ENCODE results near the gene LY9. TPM values are rescaled to one million over a fixed set of nuclear protein-coding genes. Genes with fewer than 3 reads are reported as not detected.

LY9 gene
- polyA plus RNA-seq, 1 experiment: not detected

DNA sequence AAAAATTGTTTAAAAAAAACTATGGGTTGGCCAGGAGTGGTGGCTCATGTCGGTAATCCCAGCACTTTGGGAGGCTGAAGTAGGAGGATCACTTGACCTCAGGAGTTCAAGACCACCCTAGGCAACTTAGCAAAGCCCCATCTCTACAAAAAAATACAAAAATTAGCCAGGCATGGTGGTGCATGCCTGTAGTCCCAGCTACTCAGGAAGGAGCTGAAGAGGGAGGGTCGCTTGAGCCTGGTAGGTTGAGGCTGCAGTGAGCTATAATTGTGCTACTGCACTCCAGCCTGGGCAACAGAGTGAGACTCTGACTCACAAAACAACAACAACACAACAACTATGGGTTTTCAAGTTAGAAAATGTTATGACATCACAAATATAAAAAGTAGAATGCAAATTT, 40.5 kb upstream of the LY9 start:
- CTCF ChIA-PET: no interaction called here
- POLR2A ChIA-PET: no interaction called here
- DNase-seq (ENCODE audit: low read depth): no peak
- Histone ChIP-seq H3K27me3 (ENCODE audit: control insufficient read depth, insufficient read depth, low read length) (peaks cover under 1% of the 10 kb centered on the region; the same call in 1 of the 2 replicates), H3K4me3 (ENCODE audit: low read depth, low read length) (no peak overlapping the region), H3K36me3 (ENCODE audit: control insufficient read depth, insufficient read depth, low read length) (no peaks in the 10 kb centered on the region)
- TF ChIP-seq, protein P1, sequence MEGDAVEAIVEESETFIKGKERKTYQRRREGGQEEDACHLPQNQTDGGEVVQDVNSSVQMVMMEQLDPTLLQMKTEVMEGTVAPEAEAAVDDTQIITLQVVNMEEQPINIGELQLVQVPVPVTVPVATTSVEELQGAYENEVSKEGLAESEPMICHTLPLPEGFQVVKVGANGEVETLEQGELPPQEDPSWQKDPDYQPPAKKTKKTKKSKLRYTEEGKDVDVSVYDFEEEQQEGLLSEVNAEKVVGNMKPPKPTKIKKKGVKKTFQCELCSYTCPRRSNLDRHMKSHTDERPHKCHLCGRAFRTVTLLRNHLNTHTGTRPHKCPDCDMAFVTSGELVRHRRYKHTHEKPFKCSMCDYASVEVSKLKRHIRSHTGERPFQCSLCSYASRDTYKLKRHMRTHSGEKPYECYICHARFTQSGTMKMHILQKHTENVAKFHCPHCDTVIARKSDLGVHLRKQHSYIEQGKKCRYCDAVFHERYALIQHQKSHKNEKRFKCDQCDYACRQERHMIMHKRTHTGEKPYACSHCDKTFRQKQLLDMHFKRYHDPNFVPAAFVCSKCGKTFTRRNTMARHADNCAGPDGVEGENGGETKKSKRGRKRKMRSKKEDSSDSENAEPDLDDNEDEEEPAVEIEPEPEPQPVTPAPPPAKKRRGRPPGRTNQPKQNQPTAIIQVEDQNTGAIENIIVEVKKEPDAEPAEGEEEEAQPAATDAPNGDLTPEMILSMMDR (IDR thresholded peaks at IDR 0.05; ENCODE audit: insufficient read depth, low read depth, low read length): no peak

DNA sequence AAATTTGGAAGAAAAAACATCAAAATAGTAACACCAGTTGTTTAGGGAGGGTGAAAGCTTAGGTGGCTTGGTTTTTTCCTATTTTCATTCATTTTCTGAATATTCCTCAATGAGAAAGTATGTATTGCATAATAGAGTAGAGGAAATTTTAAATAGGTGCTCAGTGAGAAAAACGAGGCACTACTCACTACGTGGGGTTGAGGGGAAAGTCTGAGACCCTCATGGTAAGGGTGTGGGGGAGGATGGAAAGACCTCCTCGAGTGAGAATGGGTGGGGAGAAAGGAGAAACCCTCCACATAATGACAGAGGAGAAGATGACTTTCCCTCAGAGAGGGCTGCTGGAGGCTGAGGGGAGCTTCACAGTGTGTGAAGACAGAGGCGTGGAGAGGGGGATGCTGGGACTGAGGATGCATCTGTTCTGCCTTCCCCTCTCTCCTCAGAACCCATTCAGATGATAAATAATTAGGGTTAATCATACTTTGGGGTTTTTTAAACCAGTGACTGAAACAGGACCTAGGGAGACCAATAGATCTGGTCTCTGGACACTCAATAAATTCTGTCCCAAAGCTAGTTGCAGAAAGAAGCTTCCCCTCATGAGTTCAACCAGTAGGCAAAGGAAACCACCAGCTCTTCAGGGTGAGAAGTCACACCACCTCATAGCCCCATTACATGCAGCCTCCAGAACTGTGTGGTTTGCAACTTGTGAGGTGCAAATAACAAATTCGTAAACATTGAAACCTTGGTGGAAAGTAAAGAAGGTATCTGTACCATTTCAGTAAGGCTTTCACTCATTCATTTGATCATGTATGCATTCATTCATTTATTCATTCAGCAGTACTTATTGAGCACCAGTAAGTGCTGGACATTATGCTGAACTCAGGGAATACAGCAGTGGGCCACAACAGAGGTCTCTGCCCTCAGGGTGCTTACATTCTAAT, 39.8 kb upstream of the LY9 start:
- H3K27me3 ChIP-seq (ENCODE audit: control insufficient read depth, insufficient read depth, low read length): no peaks in the 10 kb centered on the region
- DNase-seq (ENCODE audit: low read depth): no peak
- no peaks in the 10 kb centered on the region for H3K36me3 ChIP-seq (ENCODE audit: control insufficient read depth, insufficient read depth, low read length)
- TF ChIP-seq, protein P1 (IDR thresholded peaks at IDR 0.05; ENCODE audit: insufficient read depth, low read depth, low read length): no peak
- CTCF ChIA-PET: no interaction called here
- POLR2A ChIA-PET: no interaction called here
- H3K4me3 ChIP-seq (ENCODE audit: low read depth, low read length): no peak overlapping the region

DNA sequence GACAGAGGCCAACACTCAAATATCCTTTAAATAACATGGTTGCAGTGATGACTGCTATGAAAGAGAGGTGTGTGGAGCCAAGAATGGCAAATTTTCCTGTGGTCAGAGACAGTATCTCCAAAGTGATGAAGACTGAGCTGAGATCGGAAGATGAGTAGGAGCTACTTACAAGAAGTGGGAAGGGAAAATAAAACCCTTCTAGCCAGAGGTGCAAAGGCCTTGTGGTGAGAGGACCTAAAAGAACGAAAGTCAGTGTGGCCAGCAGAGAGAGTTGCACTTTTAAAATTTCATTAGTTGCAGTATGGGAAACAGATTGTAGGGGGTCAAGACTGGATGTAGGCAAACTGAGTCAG, 39.1 kb upstream of the LY9 start:
- H3K4me3 ChIP-seq (ENCODE audit: low read depth, low read length): no peak overlapping the region
- no peaks in the 10 kb centered on the region for H3K36me3 ChIP-seq (ENCODE audit: control insufficient read depth, insufficient read depth, low read length)
- TF ChIP-seq, protein P1 (IDR thresholded peaks at IDR 0.05; ENCODE audit: insufficient read depth, low read depth, low read length): no peak
- DNase-seq (ENCODE audit: low read depth): no peak
- no peaks in the 10 kb centered on the region for H3K27me3 ChIP-seq (ENCODE audit: control insufficient read depth, insufficient read depth, low read length)
- ChIA-PET CTCF (no interaction called here), POLR2A (no interaction called here)

DNA sequence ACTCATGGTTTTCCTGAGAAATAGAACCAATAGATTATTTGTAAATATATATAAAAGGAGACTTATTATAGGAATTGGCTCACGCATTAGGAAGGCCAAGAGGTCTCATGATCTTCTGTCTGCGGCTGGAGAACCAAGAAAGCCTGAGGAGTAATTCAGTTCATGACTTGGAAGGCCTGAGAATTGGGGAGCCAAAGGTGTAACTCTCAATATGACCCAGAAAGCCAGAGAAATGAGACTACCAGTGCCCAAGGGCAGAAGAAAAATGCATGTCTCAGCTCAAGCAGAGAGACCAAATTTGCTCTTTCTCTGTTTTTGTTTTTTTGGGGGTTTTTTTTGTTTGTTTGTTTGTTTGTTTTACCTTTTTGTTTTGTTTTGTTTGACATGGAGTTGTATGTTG, 37.5 kb upstream of the LY9 start:
- TF ChIP-seq, protein P1 (IDR thresholded peaks at IDR 0.05; ENCODE audit: insufficient read depth, low read depth, low read length): no peak
- Histone ChIP-seq H3K4me3 (ENCODE audit: low read depth, low read length) (no peak overlapping the region), H3K27me3 (ENCODE audit: control insufficient read depth, insufficient read depth, low read length) (no peaks in the 10 kb centered on the region), H3K36me3 (ENCODE audit: control insufficient read depth, insufficient read depth, low read length) (no peaks in the 10 kb centered on the region)
- CTCF ChIA-PET: interaction anchor here (0.6 kb wide), 1 partner anchor 78 kb away, joined by 4 read pairs; no protein-coding TSS in a partner anchor
- no peak for DNase-seq (ENCODE audit: low read depth)
- POLR2A ChIA-PET: no interaction called here

DNA sequence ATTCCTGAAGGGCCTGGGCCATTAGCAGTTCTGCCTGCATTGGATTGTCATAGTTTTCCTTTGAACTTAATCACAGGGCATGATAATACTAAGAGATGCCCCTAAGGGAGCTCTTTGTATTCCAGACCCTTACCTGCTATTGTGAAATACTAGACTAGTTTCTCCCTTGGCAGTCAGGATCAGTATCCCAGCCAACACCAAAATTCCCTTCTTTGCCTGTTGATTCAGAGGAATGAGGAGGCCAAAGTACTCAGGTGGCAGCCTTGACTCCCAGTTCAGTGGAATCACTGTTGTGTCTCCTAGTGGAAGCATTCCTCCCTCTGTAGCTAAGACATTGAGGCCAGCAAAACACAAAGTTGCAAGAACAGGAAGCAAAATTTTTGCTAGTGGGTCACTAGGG, 36.2 kb upstream of the LY9 start:
- ChIA-PET POLR2A (no interaction called here), CTCF (no interaction called here)
- TF ChIP-seq, protein P1 (IDR thresholded peaks at IDR 0.05; ENCODE audit: insufficient read depth, low read depth, low read length): no peak
- Histone ChIP-seq H3K27me3 (ENCODE audit: control insufficient read depth, insufficient read depth, low read length) (no peaks in the 10 kb centered on the region), H3K36me3 (ENCODE audit: control insufficient read depth, insufficient read depth, low read length) (no peaks in the 10 kb centered on the region), H3K4me3 (ENCODE audit: low read depth, low read length) (no peak overlapping the region)
- DNase-seq (ENCODE audit: low read depth): no peak

Measured in BJ (cell line).